Activated T-helper 2 cell treated with anti-CD3 and anti-CD28 coated beads, Interferon-gamma antibody, Interleukin-2, Interleukin-4, amounts not matched to agents 10 μg/mL and 5 μg/mL and 100 μg/mL, durations not matched to agents 14 hours and 24 hours and 36 hours (primary cell): ENCODE data around the gene PTPRN2. TPM values are rescaled to one million over a fixed set of nuclear protein-coding genes. Genes with fewer than 3 reads are reported as not detected.
"Not testable (repeated sequence)": the region's sequence is repeated elsewhere in the genome, so short reads cannot be mapped to it uniquely, and the experiment has no call there.

ENCODE experiments used
- DNase-seq: peaks from one replicate; pipeline ENCODE4 v3.0.0; 2021; ENCODE audit warnings: low spot score
- H3K27ac Mint-ChIP-seq: one replicate; pipeline ENCODE4 v1.8.0; 2021; ENCODE audit warnings: mixed read lengths
- H3K27me3 Mint-ChIP-seq: one replicate; pipeline ENCODE4 v1.8.0; 2021; ENCODE audit warnings: low read depth, mixed read lengths
- H3K36me3 Mint-ChIP-seq: one replicate; pipeline ENCODE4 v1.8.0; 2021; ENCODE audit warnings: low read depth, mixed read lengths
- H3K4me1 Mint-ChIP-seq: one replicate; pipeline ENCODE4 v1.8.0; 2021; ENCODE audit warnings: low read depth, mixed read lengths
- H3K4me3 Mint-ChIP-seq: one replicate; pipeline ENCODE4 v1.8.0; 2021; ENCODE audit warnings: low read depth, mild to moderate bottlenecking, moderate library complexity, mixed read lengths
- H3K9me3 Mint-ChIP-seq: one replicate; pipeline ENCODE4 v1.8.0; 2021; ENCODE audit warnings: mixed read lengths
- intact Hi-C: fragments of 100-400 bp; cut with micrococcal nuclease; formaldehyde crosslinking; loops from one replicate; pipeline ENCODE4 v1.15.1; 2023
- total RNA-seq: library from RNA; stranded (reverse); gene quantifications from 2 replicates; pipeline ENCODE4 v1.2.3, GENCODE V29; 2022

Gene PTPRN2
- total RNA-seq, 1 donor from 2014 or later: 1.3 TPM

DNA sequence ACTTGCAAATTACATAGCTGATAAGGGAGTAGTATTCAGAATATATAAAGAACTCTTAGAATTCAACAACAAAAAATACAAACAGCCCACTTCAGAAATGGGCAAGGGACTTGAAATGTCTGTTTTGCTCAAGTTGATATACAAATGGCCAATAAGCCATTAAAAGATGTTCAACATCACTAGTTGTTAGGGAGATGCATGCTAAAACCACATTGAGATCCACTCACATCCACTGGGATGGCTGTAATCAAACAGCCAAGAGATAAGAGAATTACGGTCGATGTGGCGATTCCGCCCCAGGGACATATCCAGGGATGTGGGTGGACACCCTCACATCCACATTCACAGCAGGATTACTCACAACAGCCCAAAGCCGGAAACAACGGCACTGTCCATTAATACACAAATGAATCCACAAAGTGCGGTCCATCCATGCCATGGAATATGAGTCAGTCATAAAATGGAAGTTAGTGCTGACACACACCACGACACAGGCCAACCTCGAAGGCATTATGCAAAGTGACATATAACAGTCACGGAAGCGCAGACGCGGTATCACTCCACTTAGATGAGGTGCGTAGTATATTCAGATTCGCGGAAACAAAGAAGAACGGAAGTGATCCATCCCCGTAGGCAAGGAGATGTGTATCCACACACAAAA, 1023.0 kb downstream of the PTPRN2 start:
- H3K4me3 Mint-ChIP-seq: no peak overlapping the region
- intact Hi-C loops: no loop called here
- H3K4me1 Mint-ChIP-seq: peaks cover 23% of the 10 kb centered on the region
- peaks cover 8% of the 10 kb centered on the region for H3K36me3 Mint-ChIP-seq
- DNase-seq: no peak
- H3K27ac Mint-ChIP-seq: no peak overlapping the region
- H3K27me3 Mint-ChIP-seq: no peaks in the 10 kb centered on the region
- H3K9me3 Mint-ChIP-seq: no peaks in the 10 kb centered on the region

GRCh38 chr7:157563467-157564135, 1024.0 kb downstream of the PTPRN2 start:
- H3K27ac Mint-ChIP-seq, H3K4me3 Mint-ChIP-seq, DNase-seq, H3K27me3 Mint-ChIP-seq, H3K36me3 Mint-ChIP-seq, intact Hi-C loops, H3K9me3 Mint-ChIP-seq: not testable (repeated sequence)
- H3K4me1 Mint-ChIP-seq: peaks cover 13% of the 10 kb centered on the region

- DNase-seq, H3K36me3 Mint-ChIP-seq: not testable (repeated sequence)
These were observed 1024.9 kb downstream of the PTPRN2 start for GRCh38 chr7:157562522-157563398.

DNA sequence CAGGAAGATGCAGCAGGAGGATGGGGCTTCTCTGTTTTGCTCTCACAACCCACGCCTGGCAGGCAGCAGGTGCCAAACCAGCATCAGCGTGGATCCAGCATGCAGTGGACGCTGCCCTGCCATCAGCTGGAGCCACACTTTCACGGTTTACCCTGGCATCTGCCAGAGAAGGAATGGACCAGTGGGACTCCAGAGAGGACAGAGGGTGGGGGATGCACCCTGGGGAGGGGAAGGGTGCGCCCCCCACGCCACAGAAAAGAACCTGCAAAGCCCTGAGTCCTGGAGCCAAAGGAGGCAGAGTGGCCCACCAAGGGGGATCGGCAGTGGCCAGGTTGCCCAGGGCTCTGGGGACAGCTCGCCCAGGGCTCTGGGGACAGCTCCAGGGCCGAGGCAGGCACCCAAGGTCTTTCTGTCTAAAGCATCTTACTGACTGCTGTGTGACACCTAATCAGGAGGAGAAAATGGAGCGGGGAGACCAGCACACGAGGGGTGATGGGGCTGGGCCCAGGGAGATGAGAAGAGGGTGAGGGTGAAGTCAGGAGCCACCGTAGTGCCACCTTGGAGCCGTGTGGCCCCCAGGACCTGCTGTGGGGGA, 1025.7 kb downstream of the PTPRN2 start:
- H3K4me1 Mint-ChIP-seq: peaks cover 3% of the 10 kb centered on the region
- intact Hi-C loops: no loop called here
- H3K36me3 Mint-ChIP-seq: peaks cover 8% of the 10 kb centered on the region
- no peaks in the 10 kb centered on the region for H3K9me3 Mint-ChIP-seq
- H3K27me3 Mint-ChIP-seq: no peaks in the 10 kb centered on the region
- DNase-seq: no peak
- H3K27ac Mint-ChIP-seq: no peak overlapping the region
- H3K4me3 Mint-ChIP-seq: no peak overlapping the region

More at GRCh38 chr7:157562522-157563398, 1024.9 kb downstream of the PTPRN2 start:
- H3K4me1 Mint-ChIP-seq, H3K9me3 Mint-ChIP-seq, intact Hi-C loops, H3K27ac Mint-ChIP-seq, H3K27me3 Mint-ChIP-seq, H3K4me3 Mint-ChIP-seq: not testable (repeated sequence)

- H3K9me3 Mint-ChIP-seq: no peaks in the 10 kb centered on the region
- no peaks in the 10 kb centered on the region for H3K4me1 Mint-ChIP-seq
- DNase-seq: no peak
- intact Hi-C loops: no loop called here
- H3K27ac Mint-ChIP-seq: no peak overlapping the region
- H3K36me3 Mint-ChIP-seq: peaks cover 5% of the 10 kb centered on the region
- no peak overlapping the region for H3K4me3 Mint-ChIP-seq
- no peaks in the 10 kb centered on the region for H3K27me3 Mint-ChIP-seq
These were observed 1026.2 kb downstream of the PTPRN2 start for GRCh38 chr7:157561523-157561785.

DNA sequence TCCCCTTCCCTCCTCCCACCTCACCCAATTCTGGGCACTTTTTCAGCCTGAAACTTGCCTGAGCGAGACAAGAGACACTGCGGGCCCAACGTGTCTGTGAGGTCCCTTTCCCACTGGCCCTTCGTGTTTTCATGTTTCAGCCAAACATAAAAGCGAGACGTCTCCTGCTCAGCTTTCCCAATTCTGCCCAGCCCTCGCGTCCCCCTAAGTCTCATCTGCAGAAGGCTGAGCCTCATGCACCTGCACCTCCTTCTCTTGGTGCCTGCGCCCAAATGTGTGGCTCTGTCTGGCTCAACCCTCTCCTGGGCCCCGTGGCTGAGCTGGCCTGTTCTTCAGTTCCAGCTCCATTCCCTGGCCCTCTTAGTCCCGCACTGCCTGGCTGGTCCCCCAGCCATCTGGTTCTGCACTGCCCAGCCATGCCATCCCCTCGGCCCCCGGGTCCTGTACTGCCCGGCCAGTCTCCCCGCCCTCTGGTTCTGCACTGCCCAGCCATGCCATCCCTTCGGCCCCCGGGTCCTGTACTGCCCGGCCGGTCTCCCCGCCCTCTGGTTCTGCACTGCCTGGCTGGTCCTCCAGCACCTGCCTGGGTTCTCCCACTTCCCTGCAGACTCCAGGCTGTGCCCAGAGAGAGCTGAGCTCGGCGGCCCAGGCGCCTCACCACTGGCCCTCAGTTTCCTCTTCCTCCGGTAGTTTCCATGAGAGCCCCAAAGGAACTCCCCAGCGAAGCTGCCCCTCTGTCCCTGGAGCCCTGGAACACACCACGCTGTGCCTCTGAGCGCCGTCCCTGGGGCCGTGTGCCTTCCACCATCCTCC, 1026.7 kb downstream of the PTPRN2 start:
- H3K4me1 Mint-ChIP-seq: no peaks in the 10 kb centered on the region
- H3K4me3 Mint-ChIP-seq: no peak overlapping the region
- H3K9me3 Mint-ChIP-seq: no peaks in the 10 kb centered on the region
- no peaks in the 10 kb centered on the region for H3K27me3 Mint-ChIP-seq
- intact Hi-C loops: no loop called here
- H3K36me3 Mint-ChIP-seq: peaks cover 5% of the 10 kb centered on the region
- no peak for DNase-seq
- H3K27ac Mint-ChIP-seq: no peak overlapping the region

- intact Hi-C loops: no loop called here
- no peak overlapping the region for H3K4me3 Mint-ChIP-seq
- H3K36me3 Mint-ChIP-seq: peaks cover 5% of the 10 kb centered on the region
- H3K27ac Mint-ChIP-seq: no peak overlapping the region
- DNase-seq: no peak
- no peaks in the 10 kb centered on the region for H3K27me3 Mint-ChIP-seq
- H3K9me3 Mint-ChIP-seq: no peaks in the 10 kb centered on the region
- no peaks in the 10 kb centered on the region for H3K4me1 Mint-ChIP-seq
These were observed 1027.4 kb downstream of the PTPRN2 start for GRCh38 chr7:157560258-157560654.

DNA sequence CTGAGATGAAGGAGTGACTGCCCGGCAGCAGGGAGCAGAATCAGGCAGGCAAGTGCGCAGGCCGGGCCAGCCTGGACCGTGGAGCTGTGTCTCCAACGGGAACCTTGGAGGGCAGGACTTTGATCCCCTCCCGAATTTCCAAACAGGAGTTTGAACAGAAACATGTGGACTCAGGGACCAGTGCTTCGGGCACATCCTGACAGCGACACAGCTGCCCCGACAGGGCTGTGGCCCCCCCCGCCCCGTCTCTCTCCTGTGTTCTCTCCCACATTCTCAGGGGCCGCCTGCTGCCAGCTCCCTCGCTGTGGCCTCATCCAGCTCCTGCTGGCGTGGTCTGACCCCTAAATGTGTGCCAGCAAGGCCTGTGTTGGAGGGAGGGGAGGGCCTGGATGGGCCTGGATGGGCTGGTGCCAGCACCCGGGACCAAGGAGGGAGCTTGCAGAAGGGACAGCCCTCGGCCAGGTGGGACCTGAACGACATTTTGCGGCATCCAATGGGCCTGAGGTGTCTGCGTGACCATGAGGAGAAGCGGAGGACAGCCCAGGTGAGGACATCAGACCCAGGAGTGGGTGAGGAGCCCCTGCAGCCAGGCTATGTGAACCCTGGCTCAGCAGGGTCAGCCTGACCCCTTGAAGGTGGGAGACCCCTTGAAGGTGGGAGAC, 1027.9 kb downstream of the PTPRN2 start:
- Mint-ChIP-seq H3K27me3 (no peaks in the 10 kb centered on the region), H3K9me3 (no peaks in the 10 kb centered on the region), H3K36me3 (peaks cover 2% of the 10 kb centered on the region), H3K4me3 (no peak overlapping the region), H3K4me1 (no peaks in the 10 kb centered on the region), H3K27ac (no peak overlapping the region)
- no peak for DNase-seq
- intact Hi-C loops: no loop called here

DNA sequence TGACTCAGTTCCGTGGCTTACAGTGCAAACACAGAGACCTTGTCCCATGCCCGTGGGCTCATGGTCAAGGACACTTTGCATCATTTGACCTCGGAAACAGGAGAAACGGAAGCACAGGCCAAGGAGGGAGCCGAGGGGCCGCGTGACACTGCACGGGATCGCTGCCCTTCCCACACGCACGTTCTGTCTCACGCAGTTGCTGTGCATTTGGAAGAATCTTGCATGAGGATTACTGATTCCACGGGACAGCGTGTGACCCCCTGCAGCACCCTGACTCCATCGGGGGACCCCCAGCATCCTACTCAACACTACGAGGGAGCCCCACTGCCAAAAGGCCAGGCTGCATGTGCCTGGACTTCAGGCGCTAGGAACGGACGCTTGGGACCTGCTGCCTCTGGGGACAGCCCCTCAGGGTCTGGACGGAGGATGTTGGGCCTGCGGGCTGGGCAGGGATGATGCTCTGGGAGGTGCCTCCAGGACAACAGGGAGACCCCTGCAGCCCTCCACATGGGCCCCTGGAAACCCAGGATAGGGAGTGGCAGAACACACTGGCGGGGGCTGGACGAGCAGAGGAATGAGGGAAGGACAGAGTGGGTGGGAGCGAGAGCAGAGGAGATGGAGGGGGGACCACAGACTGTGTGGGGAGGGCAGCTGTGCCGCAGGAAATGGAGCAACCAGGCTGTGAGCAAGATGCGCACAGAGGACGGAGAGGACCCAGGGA, 1028.6 kb downstream of the PTPRN2 start:
- no peaks in the 10 kb centered on the region for H3K27me3 Mint-ChIP-seq
- no peak overlapping the region for H3K4me3 Mint-ChIP-seq
- intact Hi-C loops: no loop called here

GRCh38 chr7:157558516-157558874, 1029.1 kb downstream of the PTPRN2 start:
- no peak for DNase-seq
- Mint-ChIP-seq H3K4me3 (no peak overlapping the region), H3K9me3 (no peaks in the 10 kb centered on the region), H3K36me3 (no peaks in the 10 kb centered on the region), H3K27ac (no peak overlapping the region), H3K27me3 (no peaks in the 10 kb centered on the region), H3K4me1 (no peaks in the 10 kb centered on the region)
- intact Hi-C loops: no loop called here

More for the DNA sequence above, 1028.6 kb downstream of the PTPRN2 start:
- no peaks in the 10 kb centered on the region for H3K9me3 Mint-ChIP-seq
- no peak overlapping the region for H3K27ac Mint-ChIP-seq
- H3K36me3 Mint-ChIP-seq: no peaks in the 10 kb centered on the region
- no peak for DNase-seq
- H3K4me1 Mint-ChIP-seq: no peaks in the 10 kb centered on the region

DNA sequence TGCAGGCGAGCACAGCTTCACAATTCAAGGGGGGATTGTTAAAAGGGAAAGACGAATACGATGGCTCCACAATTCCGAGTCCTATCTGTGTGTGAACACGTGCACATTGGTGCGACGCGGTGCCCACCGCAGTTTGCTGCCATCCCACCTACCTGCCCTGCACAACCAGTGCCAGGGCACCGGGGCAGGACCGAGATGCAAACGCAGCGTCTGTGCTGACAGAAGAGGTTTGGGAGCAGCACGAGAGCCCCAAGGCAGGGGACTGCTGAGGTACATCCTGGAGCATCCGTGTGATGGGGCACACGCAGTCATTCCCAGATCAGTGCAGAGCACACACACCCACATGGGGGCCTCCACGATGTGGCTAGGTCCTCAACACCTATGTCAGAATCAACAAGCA, 1029.6 kb downstream of the PTPRN2 start:
- Mint-ChIP-seq H3K9me3 (no peaks in the 10 kb centered on the region), H3K4me3 (no peak overlapping the region), H3K36me3 (no peaks in the 10 kb centered on the region), H3K4me1 (no peaks in the 10 kb centered on the region), H3K27me3 (no peaks in the 10 kb centered on the region), H3K27ac (no peak overlapping the region)
- intact Hi-C loops: no loop called here
- DNase-seq: no peak
